Chondrocyte (in vitro differentiated cells): Measurements from ENCODE around the gene SH3RF1. TPM values are rescaled to one million over a fixed set of nuclear protein-coding genes. Genes with fewer than 3 reads are reported as not detected.
A peak's percentile ranks its signal among the peaks of the same experiment; 100 is the strongest.

Experiments used
- DNase-seq: peaks from one replicate; pipeline ENCODE4 v3.0.0; 2021; ENCODE audit warnings: mixed read lengths, low spot score
- H3K27ac Mint-ChIP-seq: one replicate; pipeline ENCODE4 v1.8.0; 2021; ENCODE audit warnings: mild to moderate bottlenecking, moderate library complexity, mixed read lengths; ENCODE audit not compliant: unreplicated experiment
- H3K27me3 Mint-ChIP-seq: 2 replicates; pipeline ENCODE4 v1.8.0; 2021; ENCODE audit warnings: low read depth, mixed read lengths
- H3K36me3 Mint-ChIP-seq: 2 replicates; pipeline ENCODE4 v1.8.0; 2021; ENCODE audit warnings: low read depth, mixed read lengths
- H3K4me1 Mint-ChIP-seq: 2 replicates; pipeline ENCODE4 v1.8.0; 2021; ENCODE audit warnings: low read depth, mild to moderate bottlenecking, mixed read lengths
- H3K4me3 Mint-ChIP-seq: one replicate; pipeline ENCODE4 v1.8.0; 2021; ENCODE audit warnings: mild to moderate bottlenecking, moderate library complexity, mixed read lengths; ENCODE audit not compliant: unreplicated experiment
- H3K9me3 Mint-ChIP-seq: 2 replicates; pipeline ENCODE4 v1.8.0; 2021; ENCODE audit warnings: low read depth, mixed read lengths
- total RNA-seq: library from RNA; stranded (reverse); gene quantifications from 3 replicates; pipeline ENCODE4 v1.2.1, GENCODE V29; 2021
- TF ChIP-seq, protein P1 (sequence below): fragments of 200-600 bp; sonication (generic); IDR thresholded peaks from 2 replicates; pipeline ENCODE4 v1.5.0; 2021; ENCODE audit warnings: antibody characterized with exemption, mild to moderate bottlenecking, moderate library complexity

Gene SH3RF1
- total RNA-seq, 1 donor from 2014 or later = 25.2 TPM

DNA sequence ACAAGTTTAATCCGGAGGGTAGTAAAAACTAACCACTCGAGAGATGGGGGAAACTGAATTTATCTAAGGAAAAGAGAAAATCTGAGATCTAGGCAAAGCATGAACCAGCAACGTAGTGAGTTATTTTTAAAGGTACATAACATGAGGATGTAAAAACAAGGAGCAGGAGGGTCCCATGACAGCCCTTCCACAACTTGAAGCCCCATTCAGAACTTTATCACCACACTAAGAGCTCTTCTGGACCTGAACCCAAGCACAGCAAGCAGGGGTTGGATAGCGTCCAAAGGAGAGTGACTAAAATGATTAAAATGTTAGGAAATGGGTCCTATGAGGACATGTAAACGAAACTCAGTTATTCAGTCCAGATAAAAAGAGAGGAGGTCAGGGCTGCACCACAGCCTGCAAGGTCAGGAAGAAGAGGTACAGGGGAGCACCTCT lies 16.2 kb downstream of the SH3RF1 start:
- Mint-ChIP-seq H3K9me3 (no peaks in the 10 kb centered on the region), H3K36me3 (no peaks in the 10 kb centered on the region), H3K4me1 (peaks cover 97% of the 10 kb centered on the region), H3K27me3 (no peaks in the 10 kb centered on the region), H3K27ac (peak overlapping the region; percentile 97), H3K4me3 (peak overlapping the region; percentile 0)
- TF ChIP-seq, protein P1, sequence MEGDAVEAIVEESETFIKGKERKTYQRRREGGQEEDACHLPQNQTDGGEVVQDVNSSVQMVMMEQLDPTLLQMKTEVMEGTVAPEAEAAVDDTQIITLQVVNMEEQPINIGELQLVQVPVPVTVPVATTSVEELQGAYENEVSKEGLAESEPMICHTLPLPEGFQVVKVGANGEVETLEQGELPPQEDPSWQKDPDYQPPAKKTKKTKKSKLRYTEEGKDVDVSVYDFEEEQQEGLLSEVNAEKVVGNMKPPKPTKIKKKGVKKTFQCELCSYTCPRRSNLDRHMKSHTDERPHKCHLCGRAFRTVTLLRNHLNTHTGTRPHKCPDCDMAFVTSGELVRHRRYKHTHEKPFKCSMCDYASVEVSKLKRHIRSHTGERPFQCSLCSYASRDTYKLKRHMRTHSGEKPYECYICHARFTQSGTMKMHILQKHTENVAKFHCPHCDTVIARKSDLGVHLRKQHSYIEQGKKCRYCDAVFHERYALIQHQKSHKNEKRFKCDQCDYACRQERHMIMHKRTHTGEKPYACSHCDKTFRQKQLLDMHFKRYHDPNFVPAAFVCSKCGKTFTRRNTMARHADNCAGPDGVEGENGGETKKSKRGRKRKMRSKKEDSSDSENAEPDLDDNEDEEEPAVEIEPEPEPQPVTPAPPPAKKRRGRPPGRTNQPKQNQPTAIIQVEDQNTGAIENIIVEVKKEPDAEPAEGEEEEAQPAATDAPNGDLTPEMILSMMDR = no peak
- DNase-seq = no peak

DNA sequence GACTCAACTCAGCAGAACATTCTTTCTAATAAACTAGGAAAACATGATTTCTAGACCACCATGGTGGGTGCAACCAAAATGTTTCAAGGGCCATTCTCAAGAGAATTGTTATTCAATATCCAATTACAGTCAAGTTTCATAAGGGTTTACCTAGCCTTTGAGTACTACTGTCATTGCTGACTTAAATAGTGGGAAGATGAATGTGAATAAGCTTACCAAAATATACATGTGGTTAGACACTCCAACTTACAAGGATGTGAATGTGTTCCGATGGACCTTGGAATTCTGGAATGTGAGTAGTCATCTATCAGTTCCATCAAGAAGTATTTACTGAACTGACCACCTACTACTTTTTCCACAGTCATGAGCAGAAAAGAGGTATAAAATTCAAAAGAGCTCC lies 16.9 kb downstream of the SH3RF1 start:
- H3K36me3 Mint-ChIP-seq = no peaks in the 10 kb centered on the region
- no peaks in the 10 kb centered on the region for H3K27me3 Mint-ChIP-seq
- no peak overlapping the region for H3K4me3 Mint-ChIP-seq
- no peaks in the 10 kb centered on the region for H3K9me3 Mint-ChIP-seq
- peaks cover 98% of the 10 kb centered on the region for H3K4me1 Mint-ChIP-seq
- no peak for DNase-seq
- peak overlapping the region; percentile 97 for H3K27ac Mint-ChIP-seq
- TF ChIP-seq, protein P1 = no peak

DNA sequence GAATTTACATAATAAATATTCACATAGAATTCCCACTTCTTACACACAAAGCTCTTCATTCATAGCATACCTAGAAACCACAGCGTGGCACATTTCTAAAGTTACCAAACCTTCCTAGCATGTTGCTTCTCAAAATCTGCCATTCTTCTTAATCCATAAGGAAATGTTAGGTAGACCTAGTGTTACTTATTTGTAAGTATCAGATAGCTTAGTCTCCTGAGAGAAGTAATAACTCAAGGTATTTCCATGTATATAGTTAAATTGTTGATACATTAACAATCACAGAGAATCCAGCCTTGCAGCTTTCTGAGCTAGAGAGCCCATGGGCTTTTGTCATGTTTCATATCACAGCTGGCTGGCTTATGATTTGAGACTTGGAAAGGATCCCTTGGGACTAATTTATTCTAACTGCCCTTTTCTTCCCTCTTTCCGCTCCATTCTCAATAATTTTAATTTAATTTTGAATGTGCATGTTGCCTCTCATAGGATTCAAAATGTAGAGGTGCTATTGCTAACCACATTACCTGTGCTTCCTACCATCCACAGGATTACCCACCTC lies 17.6 kb downstream of the SH3RF1 start:
- H3K36me3 Mint-ChIP-seq = peaks cover under 1% of the 10 kb centered on the region
- peak overlapping the region; percentile 97 for H3K27ac Mint-ChIP-seq
- H3K4me1 Mint-ChIP-seq = peaks cover 95% of the 10 kb centered on the region
- DNase-seq = no peak
- TF ChIP-seq, protein P1 = peak; percentile 4
- no peaks in the 10 kb centered on the region for H3K27me3 Mint-ChIP-seq
- no peaks in the 10 kb centered on the region for H3K9me3 Mint-ChIP-seq
- H3K4me3 Mint-ChIP-seq = no peak overlapping the region

DNA sequence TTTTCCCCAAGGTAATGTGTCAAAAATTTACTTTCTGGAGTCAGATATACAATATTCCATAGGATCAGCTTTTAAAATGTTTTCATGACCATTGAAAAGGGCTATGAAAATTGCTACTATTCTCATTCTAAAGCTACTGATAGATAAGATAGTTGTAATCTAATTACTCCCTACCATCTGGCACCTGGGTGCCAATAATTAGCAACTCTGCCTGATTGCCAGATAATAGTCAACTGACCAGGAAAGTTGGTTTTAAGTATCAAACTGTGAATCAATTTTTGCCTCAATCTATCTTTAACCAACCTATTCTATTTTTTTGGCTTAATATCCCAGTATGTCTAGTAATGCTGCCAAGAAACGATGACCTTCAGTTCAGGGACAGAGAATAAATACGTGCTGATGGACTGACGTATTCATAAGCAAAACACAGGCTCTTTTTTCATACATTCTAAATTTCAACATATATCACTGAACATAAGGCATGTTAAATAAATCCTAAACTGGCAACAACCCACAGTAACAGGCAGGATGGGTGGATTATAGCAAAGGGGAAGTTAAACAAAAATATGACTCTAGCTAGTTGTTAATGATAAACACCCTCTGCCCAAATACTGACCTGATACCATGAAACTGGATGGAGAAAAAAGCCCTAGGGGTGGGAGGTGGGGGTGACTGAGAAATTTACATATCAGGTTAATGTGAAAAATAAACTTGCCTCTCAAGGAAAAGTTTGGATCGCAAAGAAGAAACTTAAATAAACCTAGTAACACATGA lies 18.2 kb downstream of the SH3RF1 start:
- peaks cover 2% of the 10 kb centered on the region for H3K36me3 Mint-ChIP-seq
- peak overlapping the region; percentile 97 for H3K27ac Mint-ChIP-seq
- no peaks in the 10 kb centered on the region for H3K9me3 Mint-ChIP-seq
- H3K4me1 Mint-ChIP-seq = peaks cover 92% of the 10 kb centered on the region
- no peak overlapping the region for H3K4me3 Mint-ChIP-seq
- DNase-seq = no peak
- no peaks in the 10 kb centered on the region for H3K27me3 Mint-ChIP-seq
- TF ChIP-seq, protein P1 = peak; percentile 42

DNA sequence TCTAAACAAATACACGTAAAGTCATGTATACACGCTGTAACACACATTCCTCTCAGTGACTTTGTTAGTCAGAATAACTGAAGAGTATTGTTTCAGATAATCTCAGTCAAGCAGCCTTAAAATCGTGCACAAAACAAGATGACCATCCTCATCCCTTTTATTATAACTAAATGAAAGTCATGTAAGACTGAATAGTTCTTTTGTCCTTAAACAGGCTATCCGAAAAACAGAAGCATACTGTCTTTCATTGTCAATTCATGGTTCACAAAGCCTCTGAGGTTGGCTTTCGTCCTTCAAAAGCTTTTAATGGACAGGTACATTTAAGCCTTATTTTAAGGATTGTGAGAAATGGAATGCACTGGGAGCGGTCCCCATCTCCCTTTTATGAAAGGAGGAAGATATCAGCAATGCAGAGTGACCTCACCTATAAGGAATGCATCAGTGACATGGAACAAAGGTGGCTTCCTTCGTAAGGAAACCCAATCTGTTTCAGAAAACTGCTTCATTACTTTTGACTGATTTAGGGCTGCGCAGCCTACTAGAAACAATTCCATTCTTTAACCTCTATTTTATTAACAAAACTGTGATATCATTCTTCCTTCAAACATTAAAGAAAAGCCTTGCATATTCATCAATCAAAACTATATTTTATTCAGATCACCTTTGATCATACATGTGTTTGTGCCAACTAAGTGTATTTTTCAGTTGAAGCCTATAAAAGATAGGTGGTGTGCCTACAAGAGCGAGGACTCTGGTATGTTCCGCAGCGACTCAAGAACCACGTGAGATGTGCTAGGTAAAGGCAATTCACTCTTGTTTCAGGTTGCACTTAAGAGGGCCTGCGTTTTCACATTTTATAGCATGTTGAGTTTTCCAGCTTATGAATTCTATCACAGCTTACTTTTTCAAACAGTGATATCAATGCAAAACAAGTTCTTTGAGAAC lies 19.2 kb downstream of the SH3RF1 start:
- Mint-ChIP-seq H3K4me1 (peaks cover 92% of the 10 kb centered on the region), H3K4me3 (no peak overlapping the region), H3K36me3 (peaks cover 5% of the 10 kb centered on the region)

More for the DNA sequence above, 19.2 kb downstream of the SH3RF1 start:
- no peak for DNase-seq
- Mint-ChIP-seq H3K27me3 (no peaks in the 10 kb centered on the region), H3K9me3 (no peaks in the 10 kb centered on the region), H3K27ac (peak overlapping the region; percentile 97)
- TF ChIP-seq, protein P1 = no peak
